Measurements from ENCODE around the gene VCL. TPM values are rescaled to one million over a fixed set of nuclear protein-coding genes. Genes with fewer than 3 reads are reported as not detected.
"Not testable (repeated sequence)": the region's sequence is repeated elsewhere in the genome, so short reads cannot be mapped to it uniquely, and the experiment has no call there.

VCL gene
- polyA plus RNA-seq, 1 of the 3 experiments (the other 2 are of a cell fraction) = 147 TPM

DNA sequence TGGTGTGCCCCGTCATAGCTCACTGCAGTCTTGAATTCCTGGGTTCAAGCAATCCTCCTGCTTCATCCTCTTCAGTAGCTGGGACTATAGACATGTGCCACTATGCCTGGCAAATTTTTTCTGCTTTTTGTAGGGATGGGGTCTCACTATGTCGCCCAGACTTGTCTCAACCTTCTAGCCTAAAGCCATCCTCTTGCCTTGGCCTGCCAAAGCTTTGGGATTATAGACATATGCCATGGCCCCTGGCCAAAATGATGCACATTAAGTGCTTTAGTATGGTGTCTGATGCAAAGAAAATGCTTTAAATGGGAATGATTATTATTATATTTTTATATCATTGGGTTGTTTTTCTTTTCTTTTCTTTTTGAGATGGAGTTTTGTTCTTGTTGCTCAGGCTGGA, 33.2 kb upstream of the VCL start:
- 100% methylated on average over 1 of the region's 2 CpGs for WGBS (ENCODE audit: low lambda C conversion rate)
- Histone ChIP-seq H3K27me3 (ENCODE audit: insufficient read depth) (no peaks in the 10 kb centered on the region), H2AFZ (ENCODE audit: low read depth) (no peak overlapping the region), H4K20me1 (ENCODE audit: insufficient read depth) (no peaks in the 10 kb centered on the region), H3K9me3 (no peaks in the 10 kb centered on the region), H3K79me2 (ENCODE audit: insufficient read depth) (no peaks in the 10 kb centered on the region), H3F3A (replicated peaks; ENCODE audit: insufficient read depth) (peaks cover 28% of the 10 kb centered on the region), H3K27ac (ENCODE audit: low read depth in 2 of 2, low read length in 1 of 2) (no peak overlapping the region), H3K9me2 (no peaks in the 10 kb centered on the region), H3K4me2 (no peak overlapping the region), H3K9ac (no peak overlapping the region), H3K36me3 (replicated peaks in 1 of 2; ENCODE audit: control insufficient read depth in 1 of 2, insufficient read depth in 2 of 2, low read length in 1 of 2) (no peaks in the 10 kb centered on the region), H3K4me1 (ENCODE audit: control insufficient read depth in 1 of 2, insufficient read depth in 2 of 2, low read depth in 1 of 2, low read length in 1 of 2) (peaks cover 0 to 27% of the 10 kb centered on the region in 2 experiments; a peak in 2 of 4 replicates), H3K4me3 (ENCODE audit: low read depth in 2 of 2, low read length in 1 of 2) (no peak overlapping the region)
- DNase-seq = no peak
- ChIA-PET POLR2A (no interaction called here), CTCF (interaction anchor here (1.4 kb wide), 1 partner anchor 116 kb away, joined by 4 read pairs; no protein-coding TSS in a partner anchor)
- TF ChIP-seq MEF2A (IDR thresholded peaks at IDR 0.05; ENCODE audit: borderline replicate concordance, low read depth) (no peak), MXI1 (IDR thresholded peaks at IDR 0.05; ENCODE audit: low read depth, low read length) (no peak), RFX5 (IDR thresholded peaks at IDR 0.05; ENCODE audit: low read length) (no peak), EP300 (IDR thresholded peaks at IDR 0.05; ENCODE audit: borderline replicate concordance in 1 of 2, low read depth in 1 of 2, low read length in 1 of 2) (no peak), NFIC (IDR thresholded peaks at IDR 0.05; ENCODE audit: borderline replicate concordance) (no peak)
- TF ChIP-seq, protein P1, sequence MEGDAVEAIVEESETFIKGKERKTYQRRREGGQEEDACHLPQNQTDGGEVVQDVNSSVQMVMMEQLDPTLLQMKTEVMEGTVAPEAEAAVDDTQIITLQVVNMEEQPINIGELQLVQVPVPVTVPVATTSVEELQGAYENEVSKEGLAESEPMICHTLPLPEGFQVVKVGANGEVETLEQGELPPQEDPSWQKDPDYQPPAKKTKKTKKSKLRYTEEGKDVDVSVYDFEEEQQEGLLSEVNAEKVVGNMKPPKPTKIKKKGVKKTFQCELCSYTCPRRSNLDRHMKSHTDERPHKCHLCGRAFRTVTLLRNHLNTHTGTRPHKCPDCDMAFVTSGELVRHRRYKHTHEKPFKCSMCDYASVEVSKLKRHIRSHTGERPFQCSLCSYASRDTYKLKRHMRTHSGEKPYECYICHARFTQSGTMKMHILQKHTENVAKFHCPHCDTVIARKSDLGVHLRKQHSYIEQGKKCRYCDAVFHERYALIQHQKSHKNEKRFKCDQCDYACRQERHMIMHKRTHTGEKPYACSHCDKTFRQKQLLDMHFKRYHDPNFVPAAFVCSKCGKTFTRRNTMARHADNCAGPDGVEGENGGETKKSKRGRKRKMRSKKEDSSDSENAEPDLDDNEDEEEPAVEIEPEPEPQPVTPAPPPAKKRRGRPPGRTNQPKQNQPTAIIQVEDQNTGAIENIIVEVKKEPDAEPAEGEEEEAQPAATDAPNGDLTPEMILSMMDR (IDR thresholded peaks at IDR 0.05) = no peak

DNA sequence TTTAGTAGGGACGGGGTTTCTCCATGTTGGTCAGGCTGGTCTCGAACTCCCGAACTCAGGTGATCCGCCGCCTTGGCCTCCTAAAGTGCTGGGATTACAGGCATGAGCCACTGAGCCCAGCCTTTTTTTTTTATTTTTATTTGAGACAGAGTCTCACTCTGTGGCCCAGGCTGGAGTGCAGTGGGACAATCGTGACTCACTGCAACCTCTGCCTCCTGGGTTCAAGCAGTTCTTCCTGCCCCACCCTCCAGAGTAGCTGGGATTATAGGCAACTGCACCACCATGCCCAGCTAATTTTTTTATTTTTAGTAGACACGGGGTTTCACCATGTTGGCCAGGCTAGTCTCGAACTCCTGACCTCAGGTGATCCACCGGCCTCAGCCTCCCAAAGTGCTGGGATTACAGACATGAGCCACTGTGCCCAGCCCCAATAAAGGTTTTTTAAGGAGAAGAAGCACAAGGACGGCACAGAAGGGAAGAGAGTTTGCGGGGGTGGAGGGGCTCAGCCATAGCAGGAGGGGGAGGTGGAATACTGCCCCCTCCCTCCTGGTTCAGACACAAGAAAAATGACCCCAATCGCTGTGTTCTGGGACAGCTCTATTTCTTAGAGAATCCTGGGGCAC, 32.5 kb upstream of the VCL start:
- Histone ChIP-seq H3F3A (replicated peaks; ENCODE audit: insufficient read depth) (peaks cover 24% of the 10 kb centered on the region), H3K4me3 (ENCODE audit: low read depth in 2 of 2, low read length in 1 of 2) (0 out of 4 replicates have a peak overlapping the region, but pooled peaks of 1 of the 2 experiments have one; percentile 1), H3K4me2 (peak overlapping the region; percentile 39), H3K4me1 (ENCODE audit: control insufficient read depth in 1 of 2, insufficient read depth in 2 of 2, low read depth in 1 of 2, low read length in 1 of 2) (peaks cover 0 to 27% of the 10 kb centered on the region in 2 experiments; a peak in 2 of 4 replicates), H2AFZ (ENCODE audit: low read depth) (peak overlapping the region; percentile 71; the same call in 1 of the 2 replicates), H3K9ac (peak overlapping the region; percentile 37; the same call in 1 of the 2 replicates), H3K27ac (ENCODE audit: low read depth in 2 of 2, low read length in 1 of 2) (peak overlapping the region; percentile 77 to 95)
- DNase-seq; H3K9me3 ChIP-seq; H3K79me2 ChIP-seq (ENCODE audit: insufficient read depth); POLR2A ChIA-PET; H3K36me3 ChIP-seq (replicated peaks in 1 of 2; ENCODE audit: control insufficient read depth in 1 of 2, insufficient read depth in 2 of 2, low read length in 1 of 2); H3K9me2 ChIP-seq; H4K20me1 ChIP-seq (ENCODE audit: insufficient read depth); H3K27me3 ChIP-seq (ENCODE audit: insufficient read depth): not testable (repeated sequence)
- CTCF ChIA-PET = interaction anchor here (1.1 to 1.6 kb wide), 3 partner anchors 17 to 117 kb away, joined by 3 to 4 read pairs (median 4); no protein-coding TSS in a partner anchor
- WGBS (ENCODE audit: low lambda C conversion rate) = 83% methylated on average over 12 of the region's 12 CpGs

Data from SK-N-SH (cell line).